ENCODE measurements around the gene XPC. TPM values are rescaled to one million over a fixed set of nuclear protein-coding genes. Genes with fewer than 3 reads are reported as not detected.

XPC gene
- total RNA-seq, 1 donor, result 48.7 TPM

GRCh38 chr3:14212032-14212431, 33.6 kb upstream of the XPC start:
- no peaks in the 10 kb centered on the region for H3K27me3 ChIP-seq (ENCODE audit: insufficient read depth, low read length)
- H3K4me1 ChIP-seq (ENCODE audit: insufficient read depth, low read length), result no peaks in the 10 kb centered on the region
- no peak overlapping the region for H3K4me3 ChIP-seq (ENCODE audit: low read length)
- H3K9me3 ChIP-seq (ENCODE audit: low read depth, low read length), result no peaks in the 10 kb centered on the region

- Histone ChIP-seq H3K4me3 (ENCODE audit: low read length) (no peak overlapping the region), H3K9me3 (ENCODE audit: low read depth, low read length) (no peaks in the 10 kb centered on the region), H3K27me3 (ENCODE audit: insufficient read depth, low read length) (no peaks in the 10 kb centered on the region)
These were observed 33.2 kb upstream of the XPC start for GRCh38 chr3:14211621-14212020.

GRCh38 chr3:14210843-14211594, 32.6 kb upstream of the XPC start:
- H3K4me1 ChIP-seq (ENCODE audit: insufficient read depth, low read length), result no peaks in the 10 kb centered on the region
- H3K27me3 ChIP-seq (ENCODE audit: insufficient read depth, low read length), result no peaks in the 10 kb centered on the region
- no peaks in the 10 kb centered on the region for H3K9me3 ChIP-seq (ENCODE audit: low read depth, low read length)
- no peak overlapping the region for H3K4me3 ChIP-seq (ENCODE audit: low read length)

More at GRCh38 chr3:14211621-14212020, 33.2 kb upstream of the XPC start:
- H3K4me1 ChIP-seq (ENCODE audit: insufficient read depth, low read length), result no peaks in the 10 kb centered on the region

- H3K27me3 ChIP-seq (ENCODE audit: insufficient read depth, low read length), result no peaks in the 10 kb centered on the region
- no peaks in the 10 kb centered on the region for H3K9me3 ChIP-seq (ENCODE audit: low read depth, low read length)
These were observed 31.9 kb upstream of the XPC start for GRCh38 chr3:14210290-14210688.

GRCh38 chr3:14209581-14210289, 31.3 kb upstream of the XPC start:
- no peaks in the 10 kb centered on the region for H3K9me3 ChIP-seq (ENCODE audit: low read depth, low read length)
- H3K4me3 ChIP-seq (ENCODE audit: low read length), result no peak overlapping the region
- H3K4me1 ChIP-seq (ENCODE audit: insufficient read depth, low read length), result peaks cover 4% of the 10 kb centered on the region
- no peaks in the 10 kb centered on the region for H3K27me3 ChIP-seq (ENCODE audit: insufficient read depth, low read length)

More at GRCh38 chr3:14210290-14210688, 31.9 kb upstream of the XPC start:
- Histone ChIP-seq H3K4me3 (ENCODE audit: low read length) (no peak overlapping the region), H3K4me1 (ENCODE audit: insufficient read depth, low read length) (no peaks in the 10 kb centered on the region)

GRCh38 chr3:14208977-14209394, 30.6 kb upstream of the XPC start:
- no peaks in the 10 kb centered on the region for H3K27me3 ChIP-seq (ENCODE audit: insufficient read depth, low read length)
- H3K9me3 ChIP-seq (ENCODE audit: low read depth, low read length), result no peaks in the 10 kb centered on the region
- H3K4me1 ChIP-seq (ENCODE audit: insufficient read depth, low read length), result peaks cover 4% of the 10 kb centered on the region
- no peak overlapping the region for H3K4me3 ChIP-seq (ENCODE audit: low read length)

GRCh38 chr3:14208168-14208567, 29.8 kb upstream of the XPC start:
- H3K4me3 ChIP-seq (ENCODE audit: low read length), result no peak overlapping the region
- H3K4me1 ChIP-seq (ENCODE audit: insufficient read depth, low read length), result peaks cover 4% of the 10 kb centered on the region
- no peaks in the 10 kb centered on the region for H3K9me3 ChIP-seq (ENCODE audit: low read depth, low read length)
- H3K27me3 ChIP-seq (ENCODE audit: insufficient read depth, low read length), result no peaks in the 10 kb centered on the region

- H3K4me3 ChIP-seq (ENCODE audit: low read length), result no peak overlapping the region
- H3K4me1 ChIP-seq (ENCODE audit: insufficient read depth, low read length), result peaks cover 4% of the 10 kb centered on the region
- no peaks in the 10 kb centered on the region for H3K9me3 ChIP-seq (ENCODE audit: low read depth, low read length)
- no peaks in the 10 kb centered on the region for H3K27me3 ChIP-seq (ENCODE audit: insufficient read depth, low read length)
These were observed 28.3 kb upstream of the XPC start for GRCh38 chr3:14206548-14207177.

GRCh38 chr3:14204515-14205284, 26.3 kb upstream of the XPC start:
- H3K4me3 ChIP-seq (ENCODE audit: low read length), result no peak overlapping the region
- H3K27me3 ChIP-seq (ENCODE audit: insufficient read depth, low read length), result no peaks in the 10 kb centered on the region
- peaks cover 4% of the 10 kb centered on the region for H3K4me1 ChIP-seq (ENCODE audit: insufficient read depth, low read length)
- no peaks in the 10 kb centered on the region for H3K9me3 ChIP-seq (ENCODE audit: low read depth, low read length)

- H3K4me3 ChIP-seq (ENCODE audit: low read length), result no peak overlapping the region
- H3K4me1 ChIP-seq (ENCODE audit: insufficient read depth, low read length), result peaks cover 4% of the 10 kb centered on the region
- no peaks in the 10 kb centered on the region for H3K9me3 ChIP-seq (ENCODE audit: low read depth, low read length)
- H3K27me3 ChIP-seq (ENCODE audit: insufficient read depth, low read length), result no peaks in the 10 kb centered on the region
These were observed 25.2 kb upstream of the XPC start for GRCh38 chr3:14203521-14204079.

- Histone ChIP-seq H3K4me1 (ENCODE audit: insufficient read depth, low read length) (peaks cover 4% of the 10 kb centered on the region), H3K27me3 (ENCODE audit: insufficient read depth, low read length) (no peaks in the 10 kb centered on the region), H3K9me3 (ENCODE audit: low read depth, low read length) (no peaks in the 10 kb centered on the region), H3K4me3 (ENCODE audit: low read length) (no peak overlapping the region)
These were observed 24.6 kb upstream of the XPC start for GRCh38 chr3:14202874-14203520.

GRCh38 chr3:14201940-14202684, 23.7 kb upstream of the XPC start:
- Histone ChIP-seq H3K27me3 (ENCODE audit: insufficient read depth, low read length) (no peaks in the 10 kb centered on the region), H3K9me3 (ENCODE audit: low read depth, low read length) (no peaks in the 10 kb centered on the region), H3K4me3 (ENCODE audit: low read length) (no peak overlapping the region), H3K4me1 (ENCODE audit: insufficient read depth, low read length) (peaks cover 4% of the 10 kb centered on the region)

GRCh38 chr3:14200841-14201240, 22.4 kb upstream of the XPC start:
- no peaks in the 10 kb centered on the region for H3K9me3 ChIP-seq (ENCODE audit: low read depth, low read length)

GRCh38 chr3:14200276-14200675, 21.9 kb upstream of the XPC start:
- Histone ChIP-seq H3K4me3 (ENCODE audit: low read length) (no peak overlapping the region), H3K4me1 (ENCODE audit: insufficient read depth, low read length) (peaks cover 4% of the 10 kb centered on the region), H3K9me3 (ENCODE audit: low read depth, low read length) (no peaks in the 10 kb centered on the region), H3K27me3 (ENCODE audit: insufficient read depth, low read length) (no peaks in the 10 kb centered on the region)

More at GRCh38 chr3:14200841-14201240, 22.4 kb upstream of the XPC start:
- H3K4me1 ChIP-seq (ENCODE audit: insufficient read depth, low read length), result peaks cover 4% of the 10 kb centered on the region
- H3K27me3 ChIP-seq (ENCODE audit: insufficient read depth, low read length), result no peaks in the 10 kb centered on the region
- H3K4me3 ChIP-seq (ENCODE audit: low read length), result no peak overlapping the region
